ENCODE measurements around the gene ITPR1.

Gene ITPR1

GRCh38 chr3:4534906-4535305, 41.8 kb downstream of the ITPR1 start:
- DNase-seq = no peak

GRCh38 chr3:4536260-4536659, 43.1 kb downstream of the ITPR1 start:
- no peak for DNase-seq

GRCh38 chr3:4540267-4540666, 47.1 kb downstream of the ITPR1 start:
- no peak for DNase-seq

- no peak for DNase-seq
Observed at GRCh38 chr3:4543110-4543509, 50.0 kb downstream of the ITPR1 start.

- no peak for DNase-seq
Observed at GRCh38 chr3:4546346-4547178, 53.4 kb downstream of the ITPR1 start.

GRCh38 chr3:4547799-4548198, 54.7 kb downstream of the ITPR1 start:
- no peak for DNase-seq

GRCh38 chr3:4548356-4548755, 55.2 kb downstream of the ITPR1 start:
- DNase-seq = no peak

- no peak for DNase-seq
Observed at GRCh38 chr3:4548780-4549179, 55.6 kb downstream of the ITPR1 start.

GRCh38 chr3:4549896-4550295, 56.7 kb downstream of the ITPR1 start:
- no peak for DNase-seq

GRCh38 chr3:4551051-4551711, 58.0 kb downstream of the ITPR1 start:
- no peak for DNase-seq

- DNase-seq = no peak
Observed at GRCh38 chr3:4551794-4552442, 58.8 kb downstream of the ITPR1 start.

- no peak for DNase-seq
Observed at GRCh38 chr3:4552811-4553210, 59.7 kb downstream of the ITPR1 start.

GRCh38 chr3:4561661-4562060, 68.5 kb downstream of the ITPR1 start:
- DNase-seq = no peak

- DNase-seq = no peak
Observed at GRCh38 chr3:4562595-4562994, 69.4 kb downstream of the ITPR1 start.

GRCh38 chr3:4564270-4564669, 71.1 kb downstream of the ITPR1 start:
- DNase-seq = no peak

- no peak for DNase-seq
Observed at GRCh38 chr3:4564928-4565586, 71.9 kb downstream of the ITPR1 start.

GRCh38 chr3:4565809-4566501, 72.8 kb downstream of the ITPR1 start:
- DNase-seq = no peak

- DNase-seq = no peak
Observed at GRCh38 chr3:4568841-4569240, 75.7 kb downstream of the ITPR1 start.

GRCh38 chr3:4570840-4571621, 77.9 kb downstream of the ITPR1 start:
- no peak for DNase-seq

GRCh38 chr3:4571690-4572334, 78.7 kb downstream of the ITPR1 start:
- DNase-seq = no peak

GRCh38 chr3:4573153-4573552, 80.0 kb downstream of the ITPR1 start:
- no peak for DNase-seq
